ENCODE data around the gene MEP1B. TPM values are rescaled to one million over a fixed set of nuclear protein-coding genes. Genes with fewer than 3 reads are reported as not detected.

The MEP1B gene
- total RNA-seq, 4 donors from 2014 or later: 0.23 TPM; not detected in 3

- no peaks in the 10 kb centered on the region for H3K27me3 ChIP-seq
- intact Hi-C loops (cut with DNase I): no loop called here
- no peaks in the 10 kb centered on the region for H3K9me3 ChIP-seq
- no peaks in the 10 kb centered on the region for H3K4me1 ChIP-seq
- TF ChIP-seq POLR2A (IDR thresholded peaks at IDR 0.05; ENCODE audit: low read depth) (no peak), POLR2AphosphoS5 (IDR thresholded peaks at IDR 0.05) (no peak), EP300 (IDR thresholded peaks at IDR 0.05) (no peak), CTCF (IDR thresholded peaks at IDR 0.05) (no peak)
- no peaks in the 10 kb centered on the region for H3K36me3 ChIP-seq
- WGBS: 95% methylated on average over 6 of the region's 6 CpGs
- H3K4me3 ChIP-seq: no peak overlapping the region
- no peak for DNase-seq (ENCODE audit: extremely low spot score)
- H3K27ac ChIP-seq (replicated peaks in 1 of 4): no peak overlapping the region
These were observed 53.5 kb downstream of the MEP1B start for GRCh38 chr18:32243358-32243757.

- Histone ChIP-seq H3K27ac (replicated peaks in 1 of 4) (no peak overlapping the region), H3K4me1 (no peaks in the 10 kb centered on the region), H3K4me3 (no peak overlapping the region), H3K9me3 (no peaks in the 10 kb centered on the region), H3K36me3 (no peaks in the 10 kb centered on the region), H3K27me3 (no peaks in the 10 kb centered on the region)
- intact Hi-C loops (cut with DNase I): no loop called here
- TF ChIP-seq EP300 (IDR thresholded peaks at IDR 0.05) (no peak), CTCF (IDR thresholded peaks at IDR 0.05) (no peak), POLR2A (IDR thresholded peaks at IDR 0.05; ENCODE audit: low read depth) (no peak), POLR2AphosphoS5 (IDR thresholded peaks at IDR 0.05) (no peak)
- no peak for DNase-seq (ENCODE audit: extremely low spot score)
- 68% methylated on average over 5 of the region's 5 CpGs for WGBS
These were observed 55.0 kb downstream of the MEP1B start for GRCh38 chr18:32244881-32245280.

- no peaks in the 10 kb centered on the region for H3K4me1 ChIP-seq
- intact Hi-C loops (cut with DNase I): no loop called here
- H3K27me3 ChIP-seq: no peaks in the 10 kb centered on the region
- H3K4me3 ChIP-seq: no peak overlapping the region
- 90% methylated on average over 8 of the region's 8 CpGs for WGBS
- H3K36me3 ChIP-seq: no peaks in the 10 kb centered on the region
- no peaks in the 10 kb centered on the region for H3K9me3 ChIP-seq
- DNase-seq (ENCODE audit: extremely low spot score): no peak
- H3K27ac ChIP-seq (replicated peaks in 1 of 4): no peak overlapping the region
- no peak for TF ChIP-seq POLR2AphosphoS5 (IDR thresholded peaks at IDR 0.05)
- TF ChIP-seq CTCF (IDR thresholded peaks at IDR 0.05): no peak
- TF ChIP-seq EP300 (IDR thresholded peaks at IDR 0.05): no peak
These were observed 59.5 kb downstream of the MEP1B start for GRCh38 chr18:32249147-32249929.

- no peak for TF ChIP-seq CTCF (IDR thresholded peaks at IDR 0.05)
- TF ChIP-seq POLR2A (IDR thresholded peaks at IDR 0.05; ENCODE audit: low read depth): no peak
- no peak for TF ChIP-seq POLR2AphosphoS5 (IDR thresholded peaks at IDR 0.05)
- no peak for TF ChIP-seq EP300 (IDR thresholded peaks at IDR 0.05)
- H3K36me3 ChIP-seq: no peaks in the 10 kb centered on the region
- intact Hi-C loops (cut with DNase I): no loop called here
- no peaks in the 10 kb centered on the region for H3K27me3 ChIP-seq
- no peaks in the 10 kb centered on the region for H3K9me3 ChIP-seq
- no peak overlapping the region for H3K27ac ChIP-seq (replicated peaks in 1 of 4)
- DNase-seq (ENCODE audit: extremely low spot score): no peak
- no peaks in the 10 kb centered on the region for H3K4me1 ChIP-seq
- H3K4me3 ChIP-seq: no peak overlapping the region
- WGBS: 66% methylated on average over 3 of the region's 3 CpGs
These were observed 61.6 kb downstream of the MEP1B start for GRCh38 chr18:32251466-32251865.

Data from esophagus muscularis mucosa (tissue), 4 donors.